Measurements from ENCODE around the gene ZNF766. TPM values are rescaled to one million over a fixed set of nuclear protein-coding genes. Genes with fewer than 3 reads are reported as not detected.

The ZNF766 gene
- 33.0 and 35.0 TPM in 2 replicates for total RNA-seq

GRCh38 chr19:52269338-52270261 is at the start of gene ZNF766:
TSS of gene ZNF766 (plus strand) at chr19:52269587. CDS start at chr19:52269614, 27 bp downstream.
- no peaks in the 10 kb centered on the region for H3K27me3 Mint-ChIP-seq
- intact Hi-C loops (cut with micrococcal nuclease): loop anchor here (1.0 to 5.0 kb wide), 3 partner anchors 28 to 468 kb away; partner anchors contain the start of genes ZNF480, ZNF611 and ZNF616
- CTCF ChIA-PET: no interaction called here
- peak within 1 kb of the TSS; percentile 94 for H3K27ac Mint-ChIP-seq
- H3K4me3 Mint-ChIP-seq: peak within 1 kb of the TSS; percentile 98
- no peak for TF ChIP-seq CTCF (IDR thresholded peaks at IDR 0.05)
- POLR2A ChIA-PET: interaction anchor here (0.6 to 1.3 kb wide), 5 partner anchors 9 to 719 kb away, joined by 3 to 11 read pairs (median 4); partner anchors contain the start of genes PPP2R1A and ZNF880
- peaks cover 39% of the 10 kb centered on the region for H3K36me3 Mint-ChIP-seq (ENCODE audit: low read depth)
- DNase-seq: peak; percentile 98
- peaks cover 45% of the 10 kb centered on the region for H3K4me1 Mint-ChIP-seq
- peaks cover 3% of the 10 kb centered on the region for H3K9me3 Mint-ChIP-seq
- peak; percentile 97 for ATAC-seq (ENCODE audit: low read depth)

GRCh38 chr19:52219611-52220010 is 49.8 kb upstream of the ZNF766 start:
- Mint-ChIP-seq H3K4me1 (peaks cover 11% of the 10 kb centered on the region), H3K36me3 (ENCODE audit: low read depth) (peaks cover 97% of the 10 kb centered on the region), H3K27ac (no peak overlapping the region), H3K9me3 (no peaks in the 10 kb centered on the region), H3K27me3 (no peaks in the 10 kb centered on the region), H3K4me3 (no peak overlapping the region)
- ChIA-PET CTCF (no interaction called here), POLR2A (no interaction called here)
- intact Hi-C loops (cut with micrococcal nuclease): no loop called here
- ATAC-seq (ENCODE audit: low read depth): no peak
- TF ChIP-seq CTCF (IDR thresholded peaks at IDR 0.05): no peak
- no peak for DNase-seq

- H3K36me3 Mint-ChIP-seq (ENCODE audit: low read depth): peaks cover 95% of the 10 kb centered on the region
- H3K4me3 Mint-ChIP-seq: no peak overlapping the region
These were observed 48.4 kb upstream of the ZNF766 start for GRCh38 chr19:52221031-52221430.

GRCh38 chr19:52221831-52222375 is 47.5 kb upstream of the ZNF766 start:
- POLR2A ChIA-PET: no interaction called here
- Mint-ChIP-seq H3K27me3 (no peaks in the 10 kb centered on the region), H3K27ac (no peak overlapping the region), H3K4me1 (peaks cover 11% of the 10 kb centered on the region), H3K4me3 (no peak overlapping the region), H3K9me3 (no peaks in the 10 kb centered on the region), H3K36me3 (ENCODE audit: low read depth) (peaks cover 95% of the 10 kb centered on the region)
- no peak for DNase-seq
- intact Hi-C loops (cut with micrococcal nuclease): no loop called here
- TF ChIP-seq CTCF (IDR thresholded peaks at IDR 0.05): no peak
- ATAC-seq (ENCODE audit: low read depth): no peak
- CTCF ChIA-PET: no interaction called here

More at GRCh38 chr19:52221031-52221430, 48.4 kb upstream of the ZNF766 start:
- ATAC-seq (ENCODE audit: low read depth): no peak
- ChIA-PET POLR2A (no interaction called here), CTCF (no interaction called here)
- no peak for TF ChIP-seq CTCF (IDR thresholded peaks at IDR 0.05)
- no peaks in the 10 kb centered on the region for H3K9me3 Mint-ChIP-seq
- no peaks in the 10 kb centered on the region for H3K27me3 Mint-ChIP-seq
- no peak for DNase-seq
- peaks cover 11% of the 10 kb centered on the region for H3K4me1 Mint-ChIP-seq
- H3K27ac Mint-ChIP-seq: no peak overlapping the region
- intact Hi-C loops (cut with micrococcal nuclease): no loop called here

GRCh38 chr19:52224211-52224610 is 45.2 kb upstream of the ZNF766 start:
- H3K27me3 Mint-ChIP-seq: no peaks in the 10 kb centered on the region
- H3K36me3 Mint-ChIP-seq (ENCODE audit: low read depth): peaks cover 96% of the 10 kb centered on the region
- no peaks in the 10 kb centered on the region for H3K9me3 Mint-ChIP-seq
- ChIA-PET POLR2A (interaction anchor here (1.8 kb wide), 1 partner anchor 35 kb away, joined by 5 read pairs; the partner anchor contains the start of gene PPP2R1A), CTCF (interaction anchor here (1.7 kb wide), 1 partner anchor 13 kb away, joined by 4 read pairs; no protein-coding TSS in a partner anchor)
- DNase-seq (no peak), ATAC-seq (ENCODE audit: low read depth) (no peak)
- TF ChIP-seq CTCF (IDR thresholded peaks at IDR 0.05): no peak
- H3K4me1 Mint-ChIP-seq: peaks cover 11% of the 10 kb centered on the region
- intact Hi-C loops (cut with micrococcal nuclease): no loop called here
- H3K27ac Mint-ChIP-seq: no peak overlapping the region
- H3K4me3 Mint-ChIP-seq: no peak overlapping the region
